A673 (cell line): ENCODE measurements around the gene KDM6B. TPM values are rescaled to one million over a fixed set of nuclear protein-coding genes. Genes with fewer than 3 reads are reported as not detected.

Experiments
- BruUV-seq: library from RNA; stranded (reverse); fragments of 400-500 nt; replicated peaks from 2 replicates; lab custom pipeline; 2021; lab: Mats Ljungman, UMichigan
- CTCF ChIA-PET: fragments of 300-600 bp; sonication (Branson Sonifier 250); formaldehyde crosslinking; loops from one replicate; lab custom pipeline; 2022; ENCODE audit warnings: antibody characterized with exemption; lab: Charles Lee
- POLR2A ChIA-PET: fragments of 300-600 bp; sonication (Branson Sonifier 250); formaldehyde crosslinking; loops from one replicate; lab custom pipeline; 2022; ENCODE audit warnings: antibody characterized with exemption; ENCODE audit not compliant: low non-redundant PET; lab: Charles Lee
- DNase-seq: peaks from one replicate; pipeline ENCODE4 v3.0.0-alpha.2; 2015; ENCODE audit warnings: low spot score
- H3K27ac ChIP-seq: fragments of 200-600 bp; sonication (generic); 2 replicates; pipeline ENCODE4 v1.5.1; 2016; ENCODE audit warnings: mixed run types, low read depth, mild to moderate bottlenecking, mixed read lengths, antibody characterized with exemption, low read length; ENCODE audit not compliant: poor library complexity, severe bottlenecking
- H3K27me3 ChIP-seq: fragments of 200-600 bp; sonication (generic); replicated peaks from 2 replicates; pipeline ENCODE4 v1.6.1; 2017; ENCODE audit warnings: mixed run types, low read depth, mild to moderate bottlenecking, mixed read lengths, antibody characterized with exemption, low read length; ENCODE audit not compliant: insufficient read depth, poor library complexity
- H3K36me3 ChIP-seq: fragments of 200-600 bp; sonication (generic); 2 replicates; pipeline ENCODE4 v1.6.1; 2016; ENCODE audit warnings: mixed run types, mild to moderate bottlenecking, mixed read lengths, antibody characterized with exemption, low read length; ENCODE audit not compliant: insufficient read depth, poor library complexity, severe bottlenecking
- H3K4me1 ChIP-seq: fragments of 200-600 bp; sonication (generic); 2 replicates; pipeline ENCODE4 v1.6.1; 2017; ENCODE audit warnings: mixed run types, mild to moderate bottlenecking, mixed read lengths, antibody characterized with exemption, low read length; ENCODE audit not compliant: insufficient read depth, poor library complexity, severe bottlenecking
- H3K4me3 ChIP-seq: fragments of 200-600 bp; sonication (generic); 2 replicates; pipeline ENCODE4 v1.5.1; 2016; ENCODE audit warnings: low read depth, mixed run types, mild to moderate bottlenecking, mixed read lengths, low read length; ENCODE audit not compliant: poor library complexity, severe bottlenecking
- H3K9me3 ChIP-seq: fragments of 200-600 bp; sonication (generic); 2 replicates; pipeline ENCODE4 v1.6.1; 2016; ENCODE audit warnings: mixed run types, low read depth, mild to moderate bottlenecking, mixed read lengths, antibody characterized with exemption, low read length; ENCODE audit not compliant: poor library complexity, severe bottlenecking
- CTCF ChIP-seq: fragments of 300-800, 200-600 bp; sonication (generic); conservative IDR thresholded peaks from 2 replicates; pipeline ENCODE4 v1.5.1; 2017; ENCODE audit warnings: low read depth, mild to moderate bottlenecking, antibody characterized with exemption, low read length, moderate library complexity, mixed read lengths
- EZH2 ChIP-seq: fragments of 200-600 bp; sonication (generic); IDR thresholded peaks from 2 replicates; pipeline ENCODE4 v1.6.1; 2017; ENCODE audit warnings: borderline replicate concordance, low read depth, mild to moderate bottlenecking, mixed read lengths, antibody characterized with exemption, low read length; ENCODE audit not compliant: poor library complexity, severe bottlenecking
- intact Hi-C: fragments of 100-400 bp; cut with micrococcal nuclease; formaldehyde crosslinking; loops from one replicate; pipeline ENCODE4 v1.10.0; 2022; ENCODE audit not compliant: unreplicated experiment
- total RNA-seq: library from RNA; stranded (reverse); gene quantifications from 2 replicates; pipeline ENCODE4 v1.2.3, GENCODE V29; 2021

Gene KDM6B
- total RNA-seq, 1 experiment from 2014 or later, result 46.8 TPM

GRCh38 chr17:7856011-7856810, 22.2 kb downstream of the KDM6B start:
- BruUV-seq, result no TSS peak
- CTCF ChIA-PET, result interaction anchor here (0.6 to 2.0 kb wide), 5 partner anchors 14 to 201 kb away, joined by 4 to 8 read pairs (median 4); no protein-coding TSS in a partner anchor

GRCh38 chr17:7856811-7857712, 23.0 kb downstream of the KDM6B start, which contains the start of gene NAA38:
NAA38 (minus strand) TSS chr17:7857559; CDS start chr17:7857463, 96 bp downstream.
- H3K27me3 ChIP-seq, result no peaks in the 10 kb centered on the region
- ChIA-PET POLR2A (interaction anchor here (0.6 to 0.7 kb wide), 3 partner anchors 84 to 206 kb away, joined by 3 to 4 read pairs (median 3); partner anchors contain the start of gene ATP1B2), CTCF (interaction anchor here (0.5 to 2.0 kb wide), 9 partner anchors 9 to 201 kb away, joined by 4 to 11 read pairs (median 4); no protein-coding TSS in a partner anchor)
- TF ChIP-seq CTCF (peak; percentile 53), EZH2 (no peak)
- BruUV-seq, result TSS peak; percentile 93
- peak; percentile 100 for DNase-seq
- H3K36me3 ChIP-seq, result peaks cover 20% of the 10 kb centered on the region
- H3K9me3 ChIP-seq, result no peaks in the 10 kb centered on the region
- peak within 1 kb of the TSS; percentile 93 for H3K27ac ChIP-seq
- H3K4me1 ChIP-seq, result peaks cover 18% of the 10 kb centered on the region
- intact Hi-C loops, result loop anchor here (1.0 kb wide), 1 partner anchor 171 kb away; no protein-coding TSS in a partner anchor
- peak within 1 kb of the TSS; percentile 65 for H3K4me3 ChIP-seq

More at GRCh38 chr17:7856011-7856810, 22.2 kb downstream of the KDM6B start:
- peaks cover 27% of the 10 kb centered on the region for H3K36me3 ChIP-seq
- peaks cover 18% of the 10 kb centered on the region for H3K4me1 ChIP-seq
- peak overlapping the region; percentile 65 for H3K4me3 ChIP-seq
- TF ChIP-seq CTCF (no peak), EZH2 (no peak)
- POLR2A ChIA-PET, result interaction anchor here (0.6 kb wide), 1 partner anchor 155 kb away, joined by 3 read pairs; no protein-coding TSS in a partner anchor
- no peaks in the 10 kb centered on the region for H3K27me3 ChIP-seq
- intact Hi-C loops, result no loop called here
- H3K27ac ChIP-seq, result peak overlapping the region; percentile 93
- peak; percentile 63 for DNase-seq
- no peaks in the 10 kb centered on the region for H3K9me3 ChIP-seq
